Activated CD8-positive, alpha-beta memory T cell treated with anti-CD3 and anti-CD28 coated beads, Interleukin-2, amount 50 U/mL, for 4 hours (primary cell): ENCODE measurements around the gene SSH2.
A peak's percentile ranks its signal among the peaks of the same experiment; 100 is the strongest.
"Not testable (repeated sequence)": the region's sequence is repeated elsewhere in the genome, so short reads cannot be mapped to it uniquely, and the experiment has no call there.

Experiments
- DNase-seq: peaks from one replicate; pipeline ENCODE4 v3.0.0-alpha.2; 2020

The SSH2 gene, protein sequence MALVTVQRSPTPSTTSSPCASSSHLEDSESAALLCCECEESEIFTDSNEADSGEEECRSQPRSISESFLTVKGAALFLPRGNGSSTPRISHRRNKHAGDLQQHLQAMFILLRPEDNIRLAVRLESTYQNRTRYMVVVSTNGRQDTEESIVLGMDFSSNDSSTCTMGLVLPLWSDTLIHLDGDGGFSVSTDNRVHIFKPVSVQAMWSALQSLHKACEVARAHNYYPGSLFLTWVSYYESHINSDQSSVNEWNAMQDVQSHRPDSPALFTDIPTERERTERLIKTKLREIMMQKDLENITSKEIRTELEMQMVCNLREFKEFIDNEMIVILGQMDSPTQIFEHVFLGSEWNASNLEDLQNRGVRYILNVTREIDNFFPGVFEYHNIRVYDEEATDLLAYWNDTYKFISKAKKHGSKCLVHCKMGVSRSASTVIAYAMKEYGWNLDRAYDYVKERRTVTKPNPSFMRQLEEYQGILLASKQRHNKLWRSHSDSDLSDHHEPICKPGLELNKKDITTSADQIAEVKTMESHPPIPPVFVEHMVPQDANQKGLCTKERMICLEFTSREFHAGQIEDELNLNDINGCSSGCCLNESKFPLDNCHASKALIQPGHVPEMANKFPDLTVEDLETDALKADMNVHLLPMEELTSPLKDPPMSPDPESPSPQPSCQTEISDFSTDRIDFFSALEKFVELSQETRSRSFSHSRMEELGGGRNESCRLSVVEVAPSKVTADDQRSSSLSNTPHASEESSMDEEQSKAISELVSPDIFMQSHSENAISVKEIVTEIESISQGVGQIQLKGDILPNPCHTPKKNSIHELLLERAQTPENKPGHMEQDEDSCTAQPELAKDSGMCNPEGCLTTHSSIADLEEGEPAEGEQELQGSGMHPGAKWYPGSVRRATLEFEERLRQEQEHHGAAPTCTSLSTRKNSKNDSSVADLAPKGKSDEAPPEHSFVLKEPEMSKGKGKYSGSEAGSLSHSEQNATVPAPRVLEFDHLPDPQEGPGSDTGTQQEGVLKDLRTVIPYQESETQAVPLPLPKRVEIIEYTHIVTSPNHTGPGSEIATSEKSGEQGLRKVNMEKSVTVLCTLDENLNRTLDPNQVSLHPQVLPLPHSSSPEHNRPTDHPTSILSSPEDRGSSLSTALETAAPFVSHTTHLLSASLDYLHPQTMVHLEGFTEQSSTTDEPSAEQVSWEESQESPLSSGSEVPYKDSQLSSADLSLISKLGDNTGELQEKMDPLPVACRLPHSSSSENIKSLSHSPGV (N-terminal part only)

GRCh38 chr17:29929533-29930408, at the start of gene SSH2:
SSH2 (minus strand) TSS chr17:29930228; CDS start chr17:29930000, 228 bp downstream.
- DNase-seq, result peak; percentile 86

GRCh38 chr17:29977836-29978235, 47.8 kb upstream of the SSH2 start:
- no peak for DNase-seq

- DNase-seq, result no peak
These were observed 43.0 kb upstream of the SSH2 start for GRCh38 chr17:29973005-29973404.

DNA sequence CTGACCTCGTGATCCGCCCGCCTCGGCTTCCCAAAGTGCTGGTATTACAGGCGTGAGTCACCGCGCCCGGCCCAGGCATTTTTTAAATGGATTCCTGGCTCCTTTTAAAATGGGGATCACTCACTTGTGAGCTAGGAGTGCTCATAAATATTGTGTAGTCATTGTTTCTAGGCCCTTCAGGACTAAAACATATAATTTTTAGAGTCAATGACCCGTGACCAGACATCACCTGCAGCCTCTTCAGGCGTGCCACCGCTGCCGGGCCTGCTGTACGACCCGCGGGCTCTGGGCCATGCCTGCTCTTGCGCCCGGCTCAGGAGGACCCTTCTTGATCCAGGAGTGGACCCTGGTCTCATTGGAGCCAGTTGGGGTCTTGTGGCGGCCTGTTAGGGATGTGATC, 42.2 kb upstream of the SSH2 start:
- DNase-seq, result no peak

DNA sequence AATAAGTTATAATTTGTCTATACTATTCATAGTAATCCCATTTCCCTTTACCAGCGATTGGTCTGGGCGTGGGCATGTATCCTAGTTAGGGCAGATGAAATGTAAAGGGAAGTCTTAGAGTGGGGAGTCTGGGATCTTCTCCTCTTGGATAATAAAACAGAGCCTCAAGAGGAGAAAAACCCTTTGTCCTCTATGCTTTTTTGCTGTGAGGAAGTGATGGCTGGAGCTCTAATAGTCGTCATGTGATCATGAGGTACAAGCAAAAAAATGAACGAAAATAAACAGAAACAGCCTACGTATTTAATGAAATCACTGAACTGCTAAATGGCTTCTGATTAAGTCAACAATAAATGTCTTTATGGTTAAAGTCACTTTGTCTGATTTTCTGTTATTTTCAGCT, 38.2 kb upstream of the SSH2 start:
- DNase-seq, result no peak

- DNase-seq, result no peak
These were observed 32.6 kb upstream of the SSH2 start for GRCh38 chr17:29962656-29963055.

GRCh38 chr17:29959658-29960337, 29.8 kb upstream of the SSH2 start:
- DNase-seq, result no peak

DNA sequence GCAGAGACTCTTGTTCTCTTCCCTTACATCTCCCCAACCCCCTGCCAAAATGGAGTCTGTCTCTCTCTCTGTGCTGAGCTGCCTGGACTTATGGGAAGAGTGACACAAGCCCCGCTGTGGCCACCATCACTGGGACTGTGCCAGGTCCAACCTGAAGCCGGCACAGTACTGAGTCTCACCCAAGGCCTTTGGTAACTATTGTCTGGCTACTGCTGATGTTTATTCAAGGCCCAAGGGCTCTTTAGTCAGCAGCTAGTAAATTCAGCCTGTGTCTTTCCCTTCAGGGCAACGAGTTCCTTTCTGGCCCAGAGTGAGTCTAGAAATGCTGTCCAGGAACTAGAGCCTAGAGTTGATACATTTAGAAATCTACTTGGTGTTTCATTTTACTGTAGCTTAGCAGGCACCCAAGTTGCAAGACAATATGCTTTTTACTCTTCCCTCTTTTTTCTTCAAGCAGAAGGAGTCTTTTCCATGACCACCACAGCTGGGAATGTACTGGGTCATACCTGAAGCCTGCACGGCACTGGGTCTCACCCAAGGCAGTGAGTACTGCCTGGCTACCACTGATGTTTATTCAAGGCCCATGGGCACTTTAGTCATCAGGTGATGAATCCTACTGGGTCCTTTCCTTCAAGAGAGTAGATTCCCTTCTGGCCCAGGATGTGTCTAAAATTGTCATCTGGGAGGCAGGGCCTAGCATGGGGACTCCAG, 29.1 kb upstream of the SSH2 start:
- DNase-seq, result no peak

- DNase-seq, result not testable (repeated sequence)
These were observed 27.5 kb upstream of the SSH2 start for GRCh38 chr17:29957488-29957887.

DNA sequence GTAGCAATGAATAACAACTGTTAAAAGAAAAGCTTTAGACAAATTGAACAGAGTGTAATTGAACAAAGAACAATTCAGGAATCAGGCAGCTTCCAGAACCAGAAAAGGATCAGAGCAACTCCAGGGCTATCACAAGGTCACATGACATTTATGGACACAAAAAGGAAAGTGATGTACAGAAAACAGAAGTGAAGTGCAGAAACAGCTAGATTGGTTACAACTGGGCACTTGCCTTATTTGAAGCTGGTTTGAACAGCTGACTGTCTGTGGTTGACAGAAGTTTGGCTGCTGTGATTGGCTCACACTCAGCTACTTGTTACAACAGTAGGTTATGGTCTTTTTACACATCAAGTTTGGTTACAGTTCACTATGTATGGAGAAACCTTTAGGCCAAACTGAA, 26.2 kb upstream of the SSH2 start:
- no peak for DNase-seq

DNA sequence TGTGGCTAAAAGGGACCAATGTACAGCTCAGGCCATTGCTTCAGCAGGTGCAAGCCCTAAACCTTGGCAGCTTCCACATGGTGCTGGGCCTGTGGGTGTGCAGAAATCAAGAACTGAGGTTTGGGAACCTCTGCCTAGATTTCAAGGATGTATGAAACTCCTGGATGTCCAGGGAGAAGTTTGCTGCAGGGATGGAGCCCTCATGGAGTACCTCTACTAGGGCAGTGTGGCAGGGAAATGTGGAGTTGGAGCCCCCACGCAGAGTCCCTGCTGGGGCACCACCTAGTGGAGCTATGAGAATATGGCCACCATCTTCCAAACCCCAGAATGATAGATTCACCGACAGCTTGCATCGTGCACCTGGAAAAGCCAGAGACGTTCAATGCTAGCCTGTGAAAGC, 24.4 kb upstream of the SSH2 start:
- DNase-seq, result no peak

- no peak for DNase-seq
These were observed 19.7 kb upstream of the SSH2 start for GRCh38 chr17:29949696-29950095.

GRCh38 chr17:29948448-29949215, 18.6 kb upstream of the SSH2 start:
- DNase-seq, result no peak

DNA sequence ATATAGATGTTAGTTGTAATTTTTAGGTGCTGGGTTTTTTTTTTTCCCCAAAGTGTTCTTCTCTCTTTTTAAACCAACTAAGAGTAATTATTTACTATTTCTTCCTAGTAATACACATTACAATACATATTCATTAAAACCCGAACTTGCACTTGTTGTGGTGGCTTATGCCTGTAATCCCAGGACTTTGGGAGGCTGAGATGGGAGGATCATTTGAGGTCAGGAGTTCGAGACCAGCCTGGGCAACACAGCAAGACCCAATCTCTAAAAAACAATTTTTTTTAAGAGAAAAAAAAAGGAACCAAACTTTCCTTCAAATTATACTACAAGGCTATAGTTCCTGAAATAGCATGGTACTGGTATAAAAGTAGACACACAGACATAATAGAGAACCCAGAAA, 15.3 kb upstream of the SSH2 start:
- DNase-seq, result no peak

GRCh38 chr17:29941334-29941733, 11.3 kb upstream of the SSH2 start, which contains the start of gene EFCAB5:
EFCAB5 (plus strand) TSS chr17:29941634; CDS start chr17:29941797, 163 bp downstream.
- no peak for DNase-seq

GRCh38 chr17:29936724-29937123, 6.7 kb upstream of the SSH2 start:
- DNase-seq, result no peak

GRCh38 chr17:29935909-29936308, 5.9 kb upstream of the SSH2 start:
- DNase-seq, result not testable (repeated sequence)

DNA sequence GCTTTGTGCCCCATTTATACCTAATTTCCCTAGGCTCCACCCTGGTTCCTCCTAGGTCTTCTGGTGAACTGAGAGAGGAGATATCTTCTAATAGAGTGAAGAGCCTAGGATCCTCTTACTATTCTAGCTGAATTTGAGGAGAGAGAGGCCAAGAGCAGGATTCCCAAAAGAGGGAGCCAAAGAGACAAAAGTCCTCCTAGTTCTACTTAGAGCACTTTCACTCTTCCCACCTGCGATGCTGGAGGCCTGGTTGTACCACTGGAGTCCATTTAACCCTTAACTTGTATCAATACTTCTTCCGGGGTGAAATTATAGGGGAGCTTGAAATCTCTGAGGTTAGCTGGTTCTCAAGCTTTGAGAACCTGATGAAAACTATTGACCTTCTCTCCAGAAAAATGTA, 3.4 kb upstream of the SSH2 start:
- DNase-seq, result no peak

DNA sequence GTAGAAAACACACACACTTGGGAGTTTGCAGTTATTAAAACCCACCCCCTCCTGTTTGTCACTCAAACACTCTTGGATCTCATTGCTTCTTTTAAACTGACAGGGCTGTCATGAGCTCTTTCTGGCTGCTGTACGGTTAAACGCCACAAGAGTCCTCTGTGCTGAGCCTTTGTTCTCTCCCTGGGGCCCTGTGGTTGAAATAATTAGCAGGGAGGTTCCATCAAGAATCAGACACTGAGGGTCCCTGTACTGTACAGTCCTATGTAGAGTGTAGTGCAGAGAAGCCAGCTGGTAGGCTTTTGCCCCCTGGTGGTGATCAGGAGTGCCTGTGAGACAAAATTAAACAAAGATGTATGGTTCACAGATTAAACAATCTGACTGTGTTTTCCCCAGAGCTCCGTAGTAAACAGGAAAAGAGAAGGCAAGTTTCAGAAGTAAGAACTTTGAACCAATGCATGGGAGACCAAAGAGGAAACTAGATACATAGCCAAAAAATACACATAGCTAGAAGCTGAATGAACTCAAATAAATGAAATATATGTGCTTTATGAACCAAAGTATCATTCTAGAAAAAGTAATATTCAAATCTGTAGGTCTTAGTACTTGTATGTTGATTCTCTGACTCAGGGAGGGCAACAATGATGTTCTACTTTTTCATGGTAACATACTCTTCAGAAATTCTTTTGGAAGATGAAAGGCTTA, 1.4 kb upstream of the SSH2 start:
- peak; percentile 58 for DNase-seq
